ENCODE results near the gene XRCC5. TPM values are rescaled to one million over a fixed set of nuclear protein-coding genes. Genes with fewer than 3 reads are reported as not detected.
A peak's percentile ranks its signal among the peaks of the same experiment; 100 is the strongest.

Gene XRCC5
- total RNA-seq, 5 donors from 2014 or later (not counting 1 experiment from before 2014, with no cell fraction given) = 187 to 219 (median 202) TPM

GRCh38 chr2:216220976-216221375 lies 111.8 kb downstream of the XRCC5 start:
- Mint-ChIP-seq H3K4me3 (no peak overlapping the region), H3K36me3 (peaks cover 6% of the 10 kb centered on the region), H3K27ac (no peak overlapping the region), H3K27me3 (no peaks in the 10 kb centered on the region), H3K4me1 (peaks cover 35 to 41% (median 36%) of the 10 kb centered on the region in 3 donors), H3K9me3 (no peaks in the 10 kb centered on the region)
- ATAC-seq (replicated peaks in 1 of 4) (no peak), DNase-seq (no peak)
- H3K27ac ChIP-seq (ENCODE audit: low read length) = no peak overlapping the region
- peaks cover 0 to 4% of the 10 kb centered on the region in 2 donors for H3K36me3 ChIP-seq (ENCODE audit: control insufficient read depth in 2 of 2, extremely low read depth in 1 of 2, insufficient read depth in 1 of 2, low read length in 1 of 2)
- POLR2A ChIA-PET = no interaction called here
- 82% methylated on average over 3 of the region's 4 CpGs for WGBS (ENCODE audit: insufficient coverage)
- H3K4me3 ChIP-seq (ENCODE audit: control insufficient read depth in 1 of 2, extremely low read depth in 1 of 2, low read length in 1 of 2) = no peak overlapping the region
- CTCF ChIA-PET = interaction anchor here in 1 of 2 donors (0.8 kb wide), 1 partner anchor 183 kb away, joined by 3 read pairs; no protein-coding TSS in a partner anchor
- no peaks in the 10 kb centered on the region for H3K9me3 ChIP-seq
- no peaks in the 10 kb centered on the region for H3K27me3 ChIP-seq (replicated peaks in 1 of 2; ENCODE audit: control insufficient read depth in 2 of 2, extremely low read depth in 1 of 2, insufficient read depth in 2 of 2, low read length in 1 of 2)
- H3K4me1 ChIP-seq (ENCODE audit: control insufficient read depth in 1 of 2, extremely low read depth in 1 of 2, insufficient read depth in 2 of 2, low read length in 2 of 2) = peaks cover 5 to 6% of the 10 kb centered on the region in 2 experiments

GRCh38 chr2:216221811-216222210 lies 112.7 kb downstream of the XRCC5 start:
- H3K4me1 Mint-ChIP-seq = peaks cover 28 to 34% (median 31%) of the 10 kb centered on the region in 3 donors
- Histone ChIP-seq H3K4me1 (ENCODE audit: control insufficient read depth in 1 of 2, extremely low read depth in 1 of 2, insufficient read depth in 2 of 2, low read length in 2 of 2) (peaks cover 5 to 6% of the 10 kb centered on the region in 2 experiments), H3K4me3 (ENCODE audit: control insufficient read depth in 1 of 2, extremely low read depth in 1 of 2, low read length in 1 of 2) (no peak overlapping the region), H3K27me3 (replicated peaks in 1 of 2; ENCODE audit: control insufficient read depth in 2 of 2, extremely low read depth in 1 of 2, insufficient read depth in 2 of 2, low read length in 1 of 2) (no peaks in the 10 kb centered on the region), H3K36me3 (ENCODE audit: control insufficient read depth in 2 of 2, extremely low read depth in 1 of 2, insufficient read depth in 1 of 2, low read length in 1 of 2) (peaks cover 0 to 4% of the 10 kb centered on the region in 2 donors), H3K9me3 (no peaks in the 10 kb centered on the region), H3K27ac (ENCODE audit: low read length) (no peak overlapping the region)
- no peak overlapping the region for H3K4me3 Mint-ChIP-seq
- H3K9me3 Mint-ChIP-seq = no peaks in the 10 kb centered on the region
- H3K27ac Mint-ChIP-seq = peak overlapping the region in 1 of 2 donors; percentile 16
- no peak for DNase-seq
- no peaks in the 10 kb centered on the region for H3K27me3 Mint-ChIP-seq
- no peak for ATAC-seq (replicated peaks in 1 of 4)
- ChIA-PET CTCF (interaction anchor here in 1 of 2 donors (0.8 kb wide), 1 partner anchor 183 kb away, joined by 3 read pairs; no protein-coding TSS in a partner anchor), POLR2A (no interaction called here)
- H3K36me3 Mint-ChIP-seq = peaks cover 6% of the 10 kb centered on the region
- WGBS (ENCODE audit: insufficient coverage) = 40% methylated on average over 1 of the region's 1 CpG

GRCh38 chr2:216222650-216223352 lies 113.7 kb downstream of the XRCC5 start:
- POLR2A ChIA-PET = interaction anchor here in 1 of 2 donors (0.6 kb wide), 1 partner anchor 1499 kb away, joined by 3 read pairs; no protein-coding TSS in a partner anchor
- no peak overlapping the region for H3K4me3 Mint-ChIP-seq

GRCh38 chr2:216224388-216224787 lies 115.2 kb downstream of the XRCC5 start:
- H3K27me3 Mint-ChIP-seq = no peaks in the 10 kb centered on the region
- ChIA-PET POLR2A (no interaction called here), CTCF (no interaction called here)
- no peaks in the 10 kb centered on the region for H3K9me3 Mint-ChIP-seq
- no peak overlapping the region for H3K4me3 Mint-ChIP-seq
- H3K4me3 ChIP-seq (ENCODE audit: control insufficient read depth in 1 of 2, extremely low read depth in 1 of 2, low read length in 1 of 2) = no peak overlapping the region
- H3K9me3 ChIP-seq = no peaks in the 10 kb centered on the region
- WGBS (ENCODE audit: insufficient coverage) = no CpG with 5 or more reads among the region's 1 CpG
- H3K4me1 Mint-ChIP-seq = peaks cover 17 to 19% (median 17%) of the 10 kb centered on the region in 3 donors
- ATAC-seq (replicated peaks in 1 of 4) (no peak), DNase-seq (no peak)
- H3K27me3 ChIP-seq (replicated peaks in 1 of 2; ENCODE audit: control insufficient read depth in 2 of 2, extremely low read depth in 1 of 2, insufficient read depth in 2 of 2, low read length in 1 of 2) = no peaks in the 10 kb centered on the region
- H3K36me3 Mint-ChIP-seq = peaks cover 3% of the 10 kb centered on the region
- no peak overlapping the region for H3K27ac ChIP-seq (ENCODE audit: low read length)
- no peak overlapping the region for H3K27ac Mint-ChIP-seq
- no peaks in the 10 kb centered on the region for H3K36me3 ChIP-seq (ENCODE audit: control insufficient read depth in 2 of 2, extremely low read depth in 1 of 2, insufficient read depth in 1 of 2, low read length in 1 of 2)
- peaks cover 2 to 6% of the 10 kb centered on the region in 2 experiments for H3K4me1 ChIP-seq (ENCODE audit: control insufficient read depth in 1 of 2, extremely low read depth in 1 of 2, insufficient read depth in 2 of 2, low read length in 2 of 2)

More at GRCh38 chr2:216222650-216223352, 113.7 kb downstream of the XRCC5 start:
- WGBS (ENCODE audit: insufficient coverage) = 28% methylated on average over 3 of the region's 4 CpGs
- CTCF ChIA-PET = interaction anchor here in 1 of 2 donors (0.8 kb wide), 1 partner anchor 181 kb away, joined by 8 read pairs; no protein-coding TSS in a partner anchor
- Mint-ChIP-seq H3K36me3 (peaks cover 6% of the 10 kb centered on the region), H3K27ac (peak overlapping the region in 1 of 2 donors; percentile 62), H3K9me3 (no peaks in the 10 kb centered on the region), H3K4me1 (peaks cover 19 to 25% (median 23%) of the 10 kb centered on the region in 3 donors), H3K27me3 (no peaks in the 10 kb centered on the region)
- H3K27me3 ChIP-seq (replicated peaks in 1 of 2; ENCODE audit: control insufficient read depth in 2 of 2, extremely low read depth in 1 of 2, insufficient read depth in 2 of 2, low read length in 1 of 2) = no peaks in the 10 kb centered on the region
- DNase-seq (peak in 2 of 35 experiments; percentile 3 to 27), ATAC-seq (replicated peaks in 1 of 4) (peak in 2 of 4 experiments; percentile 19 to 31)
- no peak overlapping the region for H3K4me3 ChIP-seq (ENCODE audit: control insufficient read depth in 1 of 2, extremely low read depth in 1 of 2, low read length in 1 of 2)
- H3K36me3 ChIP-seq (ENCODE audit: control insufficient read depth in 2 of 2, extremely low read depth in 1 of 2, insufficient read depth in 1 of 2, low read length in 1 of 2) = peaks cover 0 to under 1% of the 10 kb centered on the region in 2 donors
- H3K27ac ChIP-seq (ENCODE audit: low read length) = no peak overlapping the region
- H3K9me3 ChIP-seq = no peaks in the 10 kb centered on the region
- peaks cover 2 to 6% of the 10 kb centered on the region in 2 experiments for H3K4me1 ChIP-seq (ENCODE audit: control insufficient read depth in 1 of 2, extremely low read depth in 1 of 2, insufficient read depth in 2 of 2, low read length in 2 of 2)

GRCh38 chr2:216229277-216229914 lies 120.2 kb downstream of the XRCC5 start:
- ChIA-PET POLR2A (interaction anchor here in 1 of 2 donors (0.6 kb wide), 1 partner anchor 167 kb away, joined by 3 read pairs; no protein-coding TSS in a partner anchor), CTCF (no interaction called here)
- Mint-ChIP-seq H3K9me3 (peaks cover 4 to 20% (median 13%) of the 10 kb centered on the region in 3 donors), H3K27me3 (no peaks in the 10 kb centered on the region), H3K27ac (no peak overlapping the region), H3K4me1 (no peaks in the 10 kb centered on the region), H3K36me3 (no peaks in the 10 kb centered on the region), H3K4me3 (no peak overlapping the region)
- no peaks in the 10 kb centered on the region for H3K27me3 ChIP-seq (replicated peaks in 1 of 2; ENCODE audit: control insufficient read depth in 2 of 2, extremely low read depth in 1 of 2, insufficient read depth in 2 of 2, low read length in 1 of 2)
- H3K4me1 ChIP-seq (ENCODE audit: control insufficient read depth in 1 of 2, extremely low read depth in 1 of 2, insufficient read depth in 2 of 2, low read length in 2 of 2) = peaks cover 0 to 3% of the 10 kb centered on the region in 2 experiments
- WGBS (ENCODE audit: insufficient coverage) = 80% methylated on average over 1 of the region's 5 CpGs
- no peak overlapping the region for H3K27ac ChIP-seq (ENCODE audit: low read length)
- H3K36me3 ChIP-seq (ENCODE audit: control insufficient read depth in 2 of 2, extremely low read depth in 1 of 2, insufficient read depth in 1 of 2, low read length in 1 of 2) = no peaks in the 10 kb centered on the region
- no peak for DNase-seq
- no peak for ATAC-seq (replicated peaks in 1 of 4)
- H3K9me3 ChIP-seq = peaks cover 3% of the 10 kb centered on the region
- no peak overlapping the region for H3K4me3 ChIP-seq (ENCODE audit: control insufficient read depth in 1 of 2, extremely low read depth in 1 of 2, low read length in 1 of 2)

GRCh38 chr2:216231867-216232266 lies 122.7 kb downstream of the XRCC5 start:
- H3K36me3 ChIP-seq (ENCODE audit: control insufficient read depth in 2 of 2, extremely low read depth in 1 of 2, insufficient read depth in 1 of 2, low read length in 1 of 2) = no peaks in the 10 kb centered on the region
- Mint-ChIP-seq H3K4me3 (no peak overlapping the region), H3K36me3 (no peaks in the 10 kb centered on the region), H3K27me3 (no peaks in the 10 kb centered on the region), H3K4me1 (no peaks in the 10 kb centered on the region), H3K27ac (no peak overlapping the region), H3K9me3 (peaks cover 8 to 20% (median 13%) of the 10 kb centered on the region in 3 donors)
- H3K4me1 ChIP-seq (ENCODE audit: control insufficient read depth in 1 of 2, extremely low read depth in 1 of 2, insufficient read depth in 2 of 2, low read length in 2 of 2) = peaks cover 0 to 3% of the 10 kb centered on the region in 2 experiments
- H3K9me3 ChIP-seq = peaks cover 3% of the 10 kb centered on the region
- no CpG with 5 or more reads among the region's 1 CpG for WGBS (ENCODE audit: insufficient coverage)
- ChIA-PET CTCF (no interaction called here), POLR2A (no interaction called here)
- no peak overlapping the region for H3K27ac ChIP-seq (ENCODE audit: low read length)
- no peak overlapping the region for H3K4me3 ChIP-seq (ENCODE audit: control insufficient read depth in 1 of 2, extremely low read depth in 1 of 2, low read length in 1 of 2)
- no peak for DNase-seq
- no peaks in the 10 kb centered on the region for H3K27me3 ChIP-seq (replicated peaks in 1 of 2; ENCODE audit: control insufficient read depth in 2 of 2, extremely low read depth in 1 of 2, insufficient read depth in 2 of 2, low read length in 1 of 2)
- ATAC-seq (replicated peaks in 1 of 4) = no peak

All from T-cell (primary cell).